Dermis microvascular lymphatic vessel endothelial cell (primary cell): ENCODE measurements around the gene ENDOU. TPM values are rescaled to one million over a fixed set of nuclear protein-coding genes. Genes with fewer than 3 reads are reported as not detected.
A peak's percentile ranks its signal among the peaks of the same experiment; 100 is the strongest.

Experiments
- DNase-seq, 2 donors: peaks; one replicate each; pipeline versions ENCODE4 v3.0.0 to v3.0.0-alpha.2; 2010; ENCODE audit warnings: low read depth in 2 of 2
- total RNA-seq: library from RNA; depleted of rRNA; stranded (reverse); fragments of >200 nt; gene quantifications from 2 replicates; pipeline ENCODE4 v1.2.1, GENCODE V29; 2014

ENDOU gene
- total RNA-seq, 1 donor from 2014 or later: under 0.01 TPM

GRCh38 chr12:47757840-47758583 lies 32.7 kb upstream of the ENDOU start:
- DNase-seq: peak in 1 of 2 donors; percentile 59

- peak in 1 of 2 donors; percentile 41 for DNase-seq
Observed at GRCh38 chr12:47757364-47757839, 32.1 kb upstream of the ENDOU start.

DNA sequence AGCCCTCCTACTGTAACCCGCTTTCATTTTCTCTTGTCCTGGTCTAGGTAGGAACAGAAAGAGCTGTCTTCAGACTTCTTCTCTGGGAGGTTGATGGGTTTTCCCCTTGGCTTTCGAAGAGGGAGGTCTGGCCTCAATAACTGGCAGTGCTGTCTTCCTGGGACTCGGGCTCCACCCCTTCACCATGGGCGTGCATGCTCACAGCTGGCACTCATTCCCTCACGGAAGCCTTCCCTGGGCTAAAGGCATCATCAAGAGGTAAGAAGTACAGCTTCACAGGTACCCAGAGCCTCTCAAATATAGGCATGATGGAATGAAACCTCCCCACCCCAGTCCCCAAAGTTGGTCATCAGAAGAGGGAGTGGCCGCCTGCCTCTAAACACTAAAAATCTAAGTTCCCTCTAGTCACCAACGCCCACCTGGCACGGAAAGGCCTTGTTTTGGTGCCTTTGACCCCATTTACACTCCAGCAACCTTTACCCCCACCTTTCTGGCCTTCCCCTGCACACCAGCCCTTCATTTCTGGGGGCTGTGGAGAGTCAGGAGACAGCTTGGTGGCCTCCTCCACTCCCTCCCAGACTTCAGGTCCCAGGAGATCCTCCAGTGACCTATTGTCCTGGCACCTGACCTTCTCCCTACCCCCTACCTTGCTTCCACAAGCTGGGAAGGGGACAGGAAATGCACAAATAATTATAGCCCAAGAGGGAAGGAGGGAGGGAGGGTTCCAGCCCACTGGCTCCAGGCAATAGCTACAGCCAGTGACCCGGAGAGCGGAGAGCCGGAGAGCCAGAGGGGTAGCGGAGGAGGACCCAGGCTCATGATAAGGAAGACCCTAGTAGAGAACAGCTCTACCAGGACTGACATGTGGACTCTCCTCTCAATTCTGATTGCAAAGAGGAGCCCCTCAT lies 30.6 kb upstream of the ENDOU start:
- DNase-seq: no peak

- DNase-seq: no peak
Observed at GRCh38 chr12:47754881-47755280, 29.6 kb upstream of the ENDOU start.

DNA sequence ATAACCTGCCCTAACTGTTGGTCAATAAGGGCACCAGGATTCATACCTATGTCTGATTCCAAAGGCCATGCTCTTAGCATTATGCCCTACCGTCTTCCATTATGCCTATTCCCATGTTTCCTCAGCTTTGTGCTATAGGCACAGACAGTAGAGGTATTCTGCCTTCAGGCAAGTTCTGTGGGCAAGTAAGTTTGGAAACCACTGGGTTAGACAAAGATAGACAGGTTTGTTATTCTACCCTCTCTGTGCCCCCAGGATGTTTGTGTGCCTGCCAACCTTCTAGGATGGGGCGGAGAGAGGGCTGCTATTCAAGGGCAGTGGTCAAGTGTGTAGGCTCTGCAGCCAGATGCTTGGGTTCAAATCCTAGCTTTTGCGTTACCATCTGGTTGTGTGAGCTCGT lies 28.8 kb upstream of the ENDOU start:
- DNase-seq: no peak

DNA sequence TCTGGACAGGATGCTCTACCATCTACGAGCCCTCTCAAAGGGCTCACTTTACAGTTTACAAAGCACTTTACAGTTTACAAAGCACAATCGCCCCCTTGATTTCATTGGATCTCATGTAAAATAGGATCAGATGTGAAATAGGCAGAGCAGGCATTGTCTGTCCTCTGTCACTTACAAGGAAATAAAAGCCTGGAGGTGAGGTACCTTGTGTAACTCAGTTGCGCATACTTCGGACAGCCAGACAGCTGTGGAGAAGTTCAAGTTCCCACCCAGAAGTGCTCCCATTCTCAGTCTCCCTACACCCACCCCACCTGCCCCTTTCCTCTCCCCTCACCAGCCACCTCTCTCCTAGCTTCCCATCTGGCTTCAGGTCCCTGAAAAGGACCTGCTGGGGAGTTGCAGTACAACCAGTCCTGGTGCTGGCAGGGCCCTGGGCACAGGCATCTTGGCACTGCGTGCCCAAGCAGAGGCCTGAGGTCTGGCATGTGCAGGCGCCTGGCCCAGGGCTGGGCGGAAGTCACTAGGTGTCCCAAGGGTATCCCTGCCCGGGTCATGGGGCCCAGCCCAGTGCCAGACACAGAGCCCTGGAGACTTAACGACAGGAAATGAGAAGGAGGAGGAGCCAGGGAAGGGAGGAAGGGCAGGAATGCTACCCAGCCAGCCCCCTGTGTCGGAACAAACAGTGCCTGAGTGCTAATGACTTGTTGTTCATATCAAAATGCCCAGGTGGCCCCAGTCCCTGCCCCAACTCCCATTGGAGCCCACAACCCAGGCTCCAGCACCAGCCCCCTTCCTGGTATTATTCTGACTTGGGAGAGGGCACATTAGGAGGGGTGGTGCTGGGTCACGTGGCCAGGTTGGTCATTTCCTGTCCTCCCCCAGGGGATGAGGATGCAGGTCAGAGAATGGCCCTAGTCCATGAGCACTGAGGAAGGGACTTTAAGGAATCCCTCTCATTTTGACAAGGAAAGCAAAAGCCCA lies 28.0 kb upstream of the ENDOU start:
- peak; percentile 64 to 71 for DNase-seq

GRCh38 chr12:47752552-47752951 lies 27.3 kb upstream of the ENDOU start:
- no peak for DNase-seq

- DNase-seq: no peak
Observed at GRCh38 chr12:47752121-47752520, 26.8 kb upstream of the ENDOU start.

DNA sequence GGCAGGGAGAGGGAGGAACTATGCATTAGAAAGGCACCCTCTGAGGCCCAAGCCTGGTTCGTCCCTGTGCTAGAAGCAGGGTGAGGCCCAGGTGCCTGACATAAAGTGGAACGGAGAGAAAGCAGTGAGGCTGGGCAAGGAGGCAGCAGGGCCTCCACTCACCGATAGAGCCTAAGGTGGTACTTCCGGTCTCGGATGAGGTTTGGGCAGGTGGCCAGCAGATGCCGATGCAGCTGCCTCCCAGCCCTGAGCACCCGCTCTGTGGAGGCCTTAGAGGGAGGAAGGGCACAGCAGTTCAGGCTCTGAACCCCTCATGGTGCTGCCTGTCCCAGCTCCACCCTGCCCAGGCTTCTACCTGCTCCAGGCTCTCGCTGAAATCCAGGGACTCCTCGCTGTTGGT lies 26.3 kb upstream of the ENDOU start:
- DNase-seq: no peak

DNA sequence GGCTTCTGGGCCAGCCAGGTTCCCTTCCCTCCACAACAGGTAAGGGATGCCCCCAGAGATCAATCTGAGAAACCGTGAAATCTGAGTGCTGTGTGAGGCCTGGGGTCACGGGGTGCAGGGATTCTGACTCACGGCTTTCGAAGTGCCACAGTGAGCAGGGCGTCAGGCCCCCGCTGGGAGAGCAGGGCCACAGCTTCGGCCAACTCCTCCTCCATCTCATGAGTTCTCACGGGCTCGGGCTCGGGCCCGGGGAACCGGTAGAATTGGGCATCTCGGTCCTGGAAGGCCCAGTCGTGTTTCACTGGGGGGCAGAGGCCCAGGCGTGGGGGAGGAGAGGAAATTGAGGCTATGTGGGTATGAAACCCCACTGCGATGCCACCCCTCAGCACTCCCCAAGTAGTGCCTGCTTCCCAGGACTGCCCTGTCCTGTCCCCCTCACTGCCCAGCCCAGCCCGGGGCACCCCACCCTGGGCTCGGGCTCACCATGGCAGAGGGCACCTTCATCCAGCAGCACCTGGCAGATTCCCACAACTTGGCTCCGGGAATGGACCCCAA lies 25.7 kb upstream of the ENDOU start:
- DNase-seq: no peak

DNA sequence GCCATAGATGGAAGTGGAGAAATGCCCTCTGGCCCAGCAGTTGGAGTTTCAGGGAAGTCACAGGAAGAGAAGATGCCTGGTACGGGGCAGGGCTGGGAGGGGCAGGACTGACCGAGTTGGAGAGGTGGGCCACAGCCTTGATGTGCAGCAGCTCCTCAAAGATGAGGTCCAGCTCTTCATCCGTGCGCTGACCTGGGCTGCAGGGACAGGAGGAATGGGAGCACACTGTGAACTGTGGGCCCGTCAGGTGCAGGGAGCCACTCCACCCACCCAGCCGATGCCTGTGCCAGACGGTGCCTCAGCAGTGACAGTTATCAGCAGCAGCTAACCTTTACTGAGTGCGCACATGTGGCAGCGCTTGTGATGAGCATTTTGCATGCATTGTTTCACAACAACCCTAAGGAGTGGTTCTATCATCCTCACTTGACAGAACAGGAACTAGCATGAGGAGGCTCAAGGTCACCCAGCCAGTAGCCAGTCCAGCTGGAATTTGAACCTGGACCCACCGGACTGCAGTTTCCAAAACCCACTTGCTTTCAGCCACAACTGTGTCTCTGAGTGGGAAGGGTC lies 25.0 kb upstream of the ENDOU start:
- DNase-seq: no peak

- DNase-seq: no peak
Observed at GRCh38 chr12:47748899-47749298, 23.6 kb upstream of the ENDOU start.

- no peak for DNase-seq
Observed at GRCh38 chr12:47748507-47748828, 23.2 kb upstream of the ENDOU start.

DNA sequence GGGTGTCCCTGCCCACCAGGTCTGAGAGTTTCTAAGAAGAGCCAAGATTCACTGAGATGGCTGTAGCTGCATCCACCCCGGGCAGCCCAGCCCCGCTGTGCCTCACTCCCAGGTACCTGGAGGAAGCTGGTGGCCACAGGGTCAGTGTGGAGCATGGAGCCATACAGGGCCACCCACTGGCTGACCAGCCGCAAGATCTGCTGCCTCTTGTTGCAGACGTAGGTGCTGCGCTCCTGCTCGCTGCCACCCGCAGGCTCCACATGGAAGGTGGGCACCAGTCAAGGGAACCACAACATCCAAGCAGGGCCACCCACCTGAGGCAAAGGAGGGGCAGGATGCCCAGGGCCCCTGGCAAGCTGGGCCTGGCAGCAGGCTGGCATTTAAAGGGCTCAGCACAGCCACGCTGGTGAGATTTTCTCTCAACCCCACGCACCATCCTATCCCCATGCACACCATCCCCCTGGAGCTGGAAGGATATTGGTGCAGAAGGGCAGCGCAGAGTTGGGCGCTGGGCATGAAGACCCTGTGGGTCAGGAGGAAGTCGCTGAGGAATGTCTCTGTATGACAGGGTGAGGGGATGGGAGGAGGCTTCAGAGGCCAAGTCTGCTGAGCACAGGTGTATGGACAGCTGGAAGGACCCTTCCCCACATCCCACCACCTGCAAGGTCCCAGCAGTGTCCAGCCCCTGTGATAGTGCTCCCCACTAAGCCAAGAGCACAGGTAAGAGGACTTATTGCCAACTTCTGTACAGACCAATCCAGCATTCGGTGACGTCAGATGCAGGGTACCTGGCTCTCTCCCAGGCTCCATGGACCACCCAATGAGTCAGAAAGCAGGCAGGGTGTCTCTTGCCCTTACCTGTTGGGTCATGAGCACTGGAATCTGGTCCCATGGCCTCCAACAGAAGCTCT lies 22.6 kb upstream of the ENDOU start:
- DNase-seq: no peak

DNA sequence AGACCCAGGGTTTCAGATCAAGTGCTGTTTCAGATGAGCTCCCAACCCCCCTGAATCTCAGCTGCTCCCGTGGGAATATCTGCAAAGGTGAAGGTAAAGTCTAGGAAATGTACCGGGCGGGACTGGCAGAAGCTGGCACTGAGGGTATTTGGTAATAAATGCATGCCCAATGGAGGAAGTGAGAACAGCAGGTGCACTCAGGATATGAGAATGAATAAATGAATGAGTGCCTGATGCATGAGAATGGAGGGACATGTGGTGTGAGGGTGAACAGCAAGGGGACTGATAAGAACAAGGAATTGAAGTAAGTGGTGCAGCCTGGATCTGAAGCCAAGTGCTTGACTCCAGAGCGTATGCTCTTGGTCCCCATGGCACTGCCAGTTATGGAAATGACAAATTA lies 21.8 kb upstream of the ENDOU start:
- no peak for DNase-seq

DNA sequence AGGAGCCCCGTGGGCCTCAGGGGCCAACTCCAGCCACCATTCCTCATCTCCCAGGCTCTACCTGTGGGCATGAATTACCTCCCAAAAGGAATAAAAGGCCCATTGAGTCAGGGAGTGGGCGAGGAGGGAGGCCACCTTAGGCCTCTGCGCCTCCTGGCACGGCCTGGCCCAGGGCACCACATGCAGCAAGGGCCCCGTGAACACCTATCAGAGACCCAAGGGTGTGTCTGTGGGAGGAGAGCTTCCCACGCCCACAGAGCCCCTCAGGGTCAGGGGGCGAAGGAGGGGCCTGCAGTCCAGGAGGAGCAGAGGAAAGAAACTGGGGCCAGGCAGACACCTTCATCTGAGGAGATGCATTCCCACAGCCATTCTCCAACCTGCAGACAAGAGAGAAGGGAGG lies 21.2 kb upstream of the ENDOU start:
- DNase-seq: no peak

GRCh38 chr12:47746073-47746472 lies 20.8 kb upstream of the ENDOU start:
- DNase-seq: no peak

DNA sequence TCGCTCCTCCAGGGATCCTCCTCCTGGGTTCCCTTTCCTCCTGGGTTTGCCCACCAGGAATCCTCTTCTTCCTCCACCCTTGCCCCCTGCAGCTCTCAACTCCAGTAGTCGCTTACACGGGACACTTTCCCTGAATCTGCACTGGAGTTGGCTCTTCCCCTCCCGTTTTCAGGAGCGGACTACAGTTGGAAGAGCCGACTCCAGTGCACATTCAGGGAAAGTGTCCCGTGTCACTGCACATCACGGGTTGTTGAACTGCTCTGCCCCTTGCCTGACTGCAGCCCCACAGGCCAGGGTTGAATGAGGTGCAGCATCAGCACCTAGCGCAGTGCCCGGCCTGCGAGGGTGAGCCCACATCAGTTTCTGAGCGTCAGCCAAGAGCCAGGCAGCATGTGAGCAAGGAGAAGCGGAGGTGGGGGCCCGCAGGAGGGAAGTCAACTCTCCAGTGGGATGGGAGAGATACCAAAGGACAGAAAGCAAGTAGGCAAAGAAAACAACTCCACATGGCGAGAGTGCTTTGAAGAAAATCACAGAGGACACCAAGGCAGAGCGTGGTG lies 20.3 kb upstream of the ENDOU start:
- no peak for DNase-seq

- DNase-seq: no peak
Observed at GRCh38 chr12:47744778-47745436, 19.6 kb upstream of the ENDOU start.
